SHP77 (cell line): ENCODE data around the gene HMGN4.

Source experiments
- DNase-seq, 2 experiments: peaks; one replicate each; lab custom pipeline; 2025; lab: John Stamatoyannopoulos, UW

Gene HMGN4

DNA sequence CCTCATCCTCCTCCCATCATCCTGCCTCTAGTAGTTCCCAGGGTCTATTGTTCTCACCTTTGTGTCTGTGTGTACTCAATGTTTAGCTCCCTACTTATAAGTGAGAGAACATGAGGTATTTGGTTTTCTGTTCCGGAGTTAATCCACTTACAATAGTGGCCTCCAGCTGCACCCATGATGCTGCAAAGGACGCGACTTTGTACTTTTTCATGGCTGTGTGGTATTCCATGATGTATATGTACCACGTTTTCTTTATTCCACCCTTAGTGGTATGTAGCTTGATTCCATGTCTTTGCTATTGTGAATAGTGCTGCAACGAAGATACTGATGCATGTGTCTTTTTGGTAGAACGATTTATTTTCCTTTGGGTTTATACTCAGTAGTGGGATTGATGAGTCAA is 40.1 kb downstream of the HMGN4 start:
- no peak for DNase-seq

DNA sequence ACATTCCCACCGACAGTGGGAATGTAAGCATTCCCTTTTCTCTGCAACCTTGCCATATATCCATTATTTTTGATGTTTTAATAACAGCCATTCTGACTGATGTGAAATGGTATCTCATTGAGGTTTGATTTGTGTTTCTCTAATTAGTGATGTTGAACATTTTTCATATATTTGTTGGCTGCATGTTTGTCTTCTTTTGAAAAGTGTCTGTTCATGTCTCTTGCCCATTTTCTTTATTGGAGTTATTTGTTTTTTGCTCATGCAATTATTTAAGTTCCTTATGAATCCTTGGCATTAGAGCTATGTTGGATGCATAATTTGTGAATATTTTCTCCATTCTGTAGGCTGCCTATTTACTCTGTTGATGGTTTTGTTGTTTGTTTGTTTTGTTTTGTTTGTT is 40.6 kb downstream of the HMGN4 start:
- no peak for DNase-seq

DNA sequence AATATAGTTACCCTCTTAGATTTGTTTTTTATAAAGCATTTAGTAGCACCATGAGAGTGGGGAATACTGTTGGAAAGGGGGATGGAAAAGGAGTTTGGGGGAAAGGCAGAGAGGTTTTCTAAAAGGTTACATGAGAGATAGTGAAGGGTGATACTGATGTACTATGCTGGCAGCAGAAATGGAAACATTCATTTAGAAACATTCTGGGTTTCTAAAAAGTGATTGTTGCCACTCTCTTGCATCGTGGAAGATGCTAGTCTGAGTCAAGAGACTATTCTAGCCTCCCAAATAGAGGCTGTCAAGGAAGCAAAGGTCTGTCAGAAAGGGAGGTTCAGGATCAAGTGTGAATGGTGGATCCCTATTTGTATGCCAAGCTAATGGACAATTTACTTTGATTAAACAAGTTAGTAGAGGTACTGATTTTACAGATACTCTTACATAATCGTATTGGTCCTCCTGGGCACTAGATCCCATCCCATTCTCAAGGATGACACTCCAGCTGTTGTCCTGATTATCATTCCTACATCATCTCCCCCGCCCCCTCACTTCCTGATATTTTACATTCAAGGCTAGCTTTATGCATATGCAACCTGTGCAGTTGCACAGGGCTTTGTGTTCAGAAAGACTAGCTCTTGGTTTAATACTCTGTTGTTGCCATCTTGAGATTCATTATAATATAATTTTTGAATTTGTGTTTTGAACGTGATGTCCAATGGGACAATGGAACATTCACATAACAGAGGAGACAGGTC is 43.2 kb downstream of the HMGN4 start:
- DNase-seq, result no peak

DNA sequence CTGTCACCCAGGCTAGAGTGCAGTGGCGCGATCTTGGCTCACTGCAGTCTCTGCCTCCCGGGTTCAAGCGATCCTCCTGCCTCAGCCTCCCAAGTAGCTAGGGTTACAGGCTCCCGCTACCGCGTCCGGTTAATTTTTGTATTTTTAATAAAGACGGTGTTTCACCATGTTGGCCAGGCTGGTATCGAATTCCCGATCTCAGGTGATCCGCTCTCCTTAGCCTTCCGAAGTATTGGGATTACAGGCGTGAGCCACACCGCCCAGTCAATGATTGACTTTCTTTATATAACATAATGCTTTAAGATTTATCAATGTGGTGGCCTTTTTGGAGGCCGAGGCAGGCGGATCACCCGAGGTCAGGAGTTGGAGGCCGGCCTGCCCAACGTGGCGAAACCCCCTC is 50.8 kb downstream of the HMGN4 start:
- no peak for DNase-seq

DNA sequence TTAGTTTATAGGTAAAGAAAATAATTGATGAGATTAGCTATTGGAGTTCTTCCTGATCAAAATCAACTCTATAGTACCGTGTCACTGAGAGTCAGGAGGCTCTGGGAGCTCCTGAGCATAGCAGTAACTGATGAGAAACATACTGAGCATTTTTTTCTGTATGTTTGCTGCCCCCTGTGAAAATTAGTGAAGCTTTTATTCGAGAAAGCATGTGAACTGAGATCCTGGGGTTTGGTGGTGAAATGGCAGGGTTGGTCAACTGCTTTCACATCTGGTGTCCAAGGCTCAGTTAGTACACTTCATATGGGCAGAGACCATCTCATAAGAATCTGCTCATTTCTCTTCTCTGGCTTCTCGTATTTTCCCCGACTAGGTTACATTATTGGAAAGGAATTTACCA is 54.5 kb downstream of the HMGN4 start:
- no peak for DNase-seq

DNA sequence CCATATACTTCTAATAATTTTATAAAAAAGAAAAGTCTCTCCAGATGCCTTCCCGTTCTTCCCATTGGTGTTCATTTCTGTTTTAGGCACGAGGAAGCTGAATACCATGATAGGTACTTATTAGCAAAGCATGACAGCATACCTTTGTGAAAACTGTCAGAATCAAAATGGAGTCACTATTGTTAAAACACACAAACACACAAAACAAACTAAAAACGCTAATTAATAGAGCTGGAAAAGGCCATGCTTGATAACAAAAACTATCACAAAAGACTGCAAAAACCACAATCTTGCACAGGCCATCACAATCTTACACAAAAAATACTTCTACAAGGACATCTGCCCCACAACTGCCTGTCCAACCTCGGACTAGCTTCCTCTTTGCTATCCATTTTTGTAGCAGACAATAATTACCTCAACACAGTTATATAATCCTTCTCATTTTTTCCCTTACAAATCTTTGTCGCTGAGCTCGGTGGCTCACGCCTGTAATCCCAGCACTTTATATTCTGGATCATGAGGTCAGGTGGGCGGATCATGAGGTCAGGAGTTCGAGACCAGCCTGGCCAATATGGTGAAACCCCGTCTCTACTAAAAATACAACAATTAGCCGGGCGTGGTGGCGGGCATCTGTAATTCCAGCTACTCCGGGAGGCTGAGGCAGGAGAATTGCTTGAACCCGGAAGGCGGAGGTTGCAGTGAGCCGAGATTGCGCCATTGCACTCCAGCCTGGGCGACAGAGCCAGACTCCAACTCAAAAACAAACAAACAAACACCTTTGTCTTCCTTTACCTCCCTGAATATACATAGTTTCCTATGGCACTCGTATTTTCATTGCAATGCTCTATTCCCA is 55.3 kb downstream of the HMGN4 start:
- DNase-seq, result no peak

DNA sequence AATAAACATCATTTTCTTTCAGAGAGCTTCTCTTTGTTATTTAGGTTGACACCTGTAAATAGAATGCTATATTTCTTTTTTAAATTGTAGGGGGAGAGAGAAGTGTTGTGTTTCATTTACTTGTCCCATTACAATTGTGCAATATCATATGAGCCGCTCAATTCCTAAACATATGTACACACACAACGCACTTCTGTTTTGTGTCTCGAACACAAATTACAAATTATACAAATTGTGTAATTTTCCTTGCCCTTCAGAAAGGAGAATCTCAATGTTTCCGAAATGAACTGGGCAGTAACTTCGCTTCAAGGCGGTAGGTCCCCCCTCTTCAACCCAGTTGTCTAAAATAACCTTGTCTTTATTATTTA is 55.9 kb downstream of the HMGN4 start:
- no peak for DNase-seq

DNA sequence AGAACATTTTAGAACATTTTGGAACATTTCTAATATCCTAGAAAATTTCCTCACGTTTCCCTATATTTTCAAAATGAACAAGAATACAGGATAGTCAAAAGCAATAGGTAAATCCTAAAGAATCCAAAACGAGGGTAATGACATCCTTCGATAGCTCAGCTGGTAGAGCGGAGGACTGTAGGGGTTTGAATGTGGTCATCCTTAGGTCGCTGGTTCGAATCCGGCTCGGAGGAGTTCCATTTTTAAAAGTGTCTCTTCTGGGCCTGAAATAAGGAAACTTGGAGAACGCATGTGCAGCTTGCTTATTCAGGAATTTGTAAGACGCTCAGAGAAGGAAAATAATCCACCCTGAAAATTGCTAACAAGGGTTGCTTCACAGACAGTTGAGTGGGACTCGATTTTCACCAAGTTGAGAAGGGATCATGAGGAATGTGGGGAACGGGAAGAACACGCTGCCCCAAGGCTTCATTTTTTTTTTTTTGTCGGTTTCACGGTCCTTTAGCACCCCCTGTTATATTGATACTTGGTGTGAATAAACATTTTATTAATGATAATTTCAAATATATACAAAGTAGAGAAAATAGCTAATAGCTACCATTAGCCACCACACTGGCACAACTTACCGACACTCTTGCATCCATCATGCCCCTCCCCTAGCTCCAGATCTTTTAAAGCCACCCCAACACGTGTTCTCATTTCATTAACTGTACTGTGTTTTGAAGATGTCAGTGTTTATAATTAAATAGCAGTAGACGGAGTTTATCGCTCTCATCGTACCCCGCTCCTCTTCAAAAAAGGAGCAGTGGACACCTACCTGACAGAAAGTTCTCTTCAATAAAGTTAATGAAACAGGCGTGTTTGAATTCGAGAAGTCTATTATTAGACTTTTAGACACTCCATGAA is 56.8 kb downstream of the HMGN4 start:
- peak in 1 of 2 experiments; percentile 37 for DNase-seq

DNA sequence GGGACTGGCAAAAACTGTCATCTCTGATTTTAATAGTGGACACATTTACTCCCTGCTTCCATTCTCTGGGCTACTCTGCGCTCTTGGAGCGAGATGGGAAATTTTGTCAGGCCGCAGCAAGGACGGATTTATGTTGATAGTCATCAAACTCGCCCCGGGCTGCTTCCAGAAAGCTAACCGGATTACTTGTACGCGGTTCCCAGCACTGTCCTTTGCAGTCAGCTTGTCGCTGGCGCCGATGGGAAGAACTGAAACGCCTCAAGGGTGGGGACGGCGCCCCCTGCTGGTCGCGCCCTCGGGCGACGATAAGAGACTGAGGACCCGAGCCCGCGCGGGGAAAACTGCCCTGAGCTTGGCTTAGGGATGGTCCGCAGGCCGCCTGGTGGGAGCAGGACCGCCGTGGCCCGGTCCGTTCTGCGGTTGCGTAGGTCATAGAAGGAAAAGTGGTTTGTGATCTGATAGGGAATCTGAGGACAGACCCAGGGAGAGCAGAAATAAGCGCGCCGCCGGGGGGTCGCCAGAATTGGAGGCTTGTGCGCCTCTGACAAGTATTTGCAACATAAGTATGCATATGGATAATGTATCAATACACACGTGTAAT is 57.6 kb downstream of the HMGN4 start:
- DNase-seq, result peak; percentile 88 to 95
